ENCODE measurements around the gene PRAMEF18.
"Not testable (repeated sequence)": the region's sequence is repeated elsewhere in the genome, so short reads cannot be mapped to it uniquely, and the experiment has no call there.

PRAMEF18 gene, protein sequence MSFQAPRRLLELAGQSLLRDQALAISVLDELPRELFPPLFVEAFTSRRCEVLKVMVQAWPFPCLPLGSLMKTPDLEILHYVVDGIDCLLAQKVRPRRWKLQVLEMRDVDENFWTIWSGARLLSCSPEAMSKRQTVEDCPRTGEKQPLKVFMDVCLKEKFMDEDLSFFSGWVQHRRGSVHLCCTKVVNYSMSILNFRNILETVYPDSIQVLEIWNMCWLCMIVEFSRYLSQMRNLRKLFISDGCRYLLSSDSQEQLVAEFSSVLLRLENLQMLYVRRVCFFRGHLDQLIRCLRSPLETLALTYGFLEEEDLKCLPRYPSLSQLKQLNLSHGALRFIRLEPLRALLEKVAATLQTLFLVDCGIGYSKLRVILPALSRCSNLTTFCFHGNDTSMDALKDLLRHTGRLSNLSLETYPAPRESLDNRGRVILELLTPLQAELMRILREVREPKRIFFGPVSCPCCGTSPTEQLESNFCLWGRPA

DNA sequence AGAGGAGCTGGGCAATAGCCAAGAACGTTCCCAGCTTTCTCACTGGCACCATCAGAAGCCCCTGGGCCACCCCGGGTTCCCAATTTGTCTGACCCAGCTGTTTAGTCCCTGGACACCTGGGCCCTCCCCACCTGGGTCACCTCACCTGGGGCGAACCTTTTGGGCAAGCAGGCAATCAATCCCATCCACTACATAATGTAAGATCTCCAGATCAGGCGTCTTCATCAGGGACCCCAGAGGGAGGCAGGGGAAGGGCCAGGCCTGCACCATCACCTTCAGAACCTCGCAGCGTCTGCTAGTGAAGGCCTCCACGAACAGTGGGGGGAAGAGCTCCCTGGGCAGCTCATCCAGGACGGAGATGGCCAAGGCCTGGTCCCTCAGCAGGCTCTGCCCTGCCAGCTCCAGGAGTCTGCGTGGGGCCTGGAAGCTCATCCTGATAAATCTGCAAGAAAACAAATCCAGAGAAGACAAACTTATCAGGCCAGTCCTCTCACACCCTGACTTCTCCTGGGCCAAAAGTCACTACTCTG is at the start of gene PRAMEF18:
PRAMEF18 (minus strand) TSS at position 480 of the 530 bp plus-strand sequence; CDS start at position 432, 48 bp downstream.
- not testable (repeated sequence) for DNase-seq (ENCODE audit: low read depth)

DNA sequence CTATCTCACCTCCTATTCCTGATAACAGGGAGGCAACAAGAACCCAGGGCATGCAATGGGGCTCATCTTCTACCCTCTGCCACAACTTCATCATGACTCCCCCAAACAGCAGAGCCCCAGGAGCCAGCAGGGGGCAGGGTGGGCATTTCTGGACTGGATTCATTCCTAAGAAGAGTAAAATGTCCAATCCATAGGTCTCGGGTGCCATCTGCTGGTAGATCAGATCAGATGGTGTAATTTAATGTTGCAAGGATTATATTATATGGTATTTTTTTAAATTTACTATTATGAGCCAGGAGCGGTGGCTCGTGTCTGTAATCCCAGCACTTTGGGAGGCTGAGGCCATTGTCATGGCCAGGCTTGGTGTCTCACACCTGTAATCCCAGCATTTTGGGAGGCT is 39.2 kb upstream of the PRAMEF18 start:
- not testable (repeated sequence) for DNase-seq (ENCODE audit: low read depth)

DNA sequence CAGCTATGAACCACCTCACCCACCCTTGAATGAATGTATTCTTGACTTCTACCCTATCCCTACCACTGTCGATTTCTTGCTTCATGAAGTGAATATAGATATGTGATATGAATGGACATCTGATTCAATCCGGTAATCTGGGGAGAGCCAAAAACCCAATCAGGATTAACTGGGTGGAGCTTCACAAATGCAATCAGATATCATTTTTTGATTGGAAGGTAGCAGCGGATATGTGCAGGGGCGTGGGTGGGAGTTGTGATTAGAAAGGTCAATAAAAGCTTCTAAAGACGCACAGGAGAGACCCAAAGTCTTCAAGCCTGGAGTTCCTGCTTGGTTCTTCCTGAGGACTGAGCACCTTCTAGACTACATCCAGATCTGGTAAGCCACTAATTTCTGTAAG is 27.9 kb upstream of the PRAMEF18 start, which contains the start of gene PRAMEF5:
PRAMEF5 (plus strand) TSS at position 301 of the 400 bp plus-strand sequence. CDS start 5,071 bp downstream, outside the sequence.
- not testable (repeated sequence) for DNase-seq (ENCODE audit: low read depth)

DNA sequence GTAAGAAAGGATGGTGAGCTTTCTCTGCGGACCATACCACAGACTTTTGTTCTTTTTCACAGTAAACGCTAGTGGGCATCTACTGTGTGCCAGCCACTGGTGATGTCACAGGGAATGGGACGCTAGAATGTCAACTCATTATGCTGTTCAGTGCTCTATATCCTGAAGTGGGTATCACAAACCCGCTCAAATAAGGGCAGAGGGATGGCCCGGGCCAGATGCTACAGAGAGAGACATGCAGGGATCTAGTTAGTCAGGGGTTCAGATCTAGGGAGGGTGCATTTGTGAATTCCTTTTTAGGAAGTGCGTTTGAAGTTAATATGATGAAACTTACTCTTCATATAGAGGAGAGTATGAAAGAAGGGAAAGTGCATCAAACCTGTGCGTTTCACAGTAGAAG is 21.2 kb upstream of the PRAMEF18 start:
- not testable (repeated sequence) for DNase-seq (ENCODE audit: low read depth)

DNA sequence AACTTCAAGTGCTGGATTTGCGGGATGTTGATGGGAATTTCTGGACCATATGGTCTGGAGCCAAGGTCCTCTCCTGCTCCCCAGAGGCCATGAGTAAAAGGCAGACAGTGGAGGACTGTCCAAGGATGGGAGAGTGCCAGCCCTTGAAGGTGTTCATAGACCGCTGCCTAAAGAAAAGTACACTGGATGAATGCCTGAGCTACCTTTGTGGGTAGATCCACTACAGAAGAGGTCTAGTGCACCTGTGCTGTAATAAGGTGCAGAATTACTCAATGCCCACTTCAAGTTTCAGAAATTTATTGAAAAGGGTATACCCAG is 20.6 kb upstream of the PRAMEF18 start:
- DNase-seq (ENCODE audit: low read depth) = not testable (repeated sequence)

DNA sequence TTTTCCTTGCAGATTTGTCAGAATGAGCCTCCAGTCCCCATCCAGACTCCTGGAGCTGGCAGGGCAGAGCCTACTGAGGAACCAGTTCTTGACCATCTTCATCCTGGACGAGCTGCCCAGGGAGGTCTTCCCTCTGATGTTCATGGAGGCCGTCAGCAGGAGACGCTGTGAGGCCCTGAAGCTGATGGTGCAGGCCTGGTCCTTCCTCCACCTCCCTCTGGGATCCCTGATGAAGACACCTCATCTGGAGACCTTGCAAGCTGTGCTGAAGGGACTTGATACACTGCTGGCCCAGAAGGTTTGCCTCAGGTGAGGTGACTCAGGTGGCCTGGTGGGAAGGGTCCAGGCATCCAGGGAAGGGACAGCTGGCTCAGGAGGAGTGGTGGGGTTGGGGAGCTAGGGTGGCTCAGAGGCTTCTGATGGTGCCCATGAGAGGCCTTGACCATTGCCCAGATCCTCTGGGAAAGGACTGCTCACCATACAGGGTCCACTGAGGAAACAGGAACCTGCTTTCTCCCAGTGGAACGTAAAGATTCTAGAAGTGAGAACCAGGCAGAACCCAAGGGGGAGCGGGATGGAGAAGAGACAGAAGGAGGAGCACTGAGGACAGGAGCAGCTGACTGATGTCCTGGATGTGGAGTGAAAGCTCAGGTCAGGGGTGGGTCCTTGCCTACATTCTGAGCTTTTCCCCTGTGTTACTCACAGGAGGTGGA is 20.0 kb upstream of the PRAMEF18 start:
- DNase-seq (ENCODE audit: low read depth) = not testable (repeated sequence)

DNA sequence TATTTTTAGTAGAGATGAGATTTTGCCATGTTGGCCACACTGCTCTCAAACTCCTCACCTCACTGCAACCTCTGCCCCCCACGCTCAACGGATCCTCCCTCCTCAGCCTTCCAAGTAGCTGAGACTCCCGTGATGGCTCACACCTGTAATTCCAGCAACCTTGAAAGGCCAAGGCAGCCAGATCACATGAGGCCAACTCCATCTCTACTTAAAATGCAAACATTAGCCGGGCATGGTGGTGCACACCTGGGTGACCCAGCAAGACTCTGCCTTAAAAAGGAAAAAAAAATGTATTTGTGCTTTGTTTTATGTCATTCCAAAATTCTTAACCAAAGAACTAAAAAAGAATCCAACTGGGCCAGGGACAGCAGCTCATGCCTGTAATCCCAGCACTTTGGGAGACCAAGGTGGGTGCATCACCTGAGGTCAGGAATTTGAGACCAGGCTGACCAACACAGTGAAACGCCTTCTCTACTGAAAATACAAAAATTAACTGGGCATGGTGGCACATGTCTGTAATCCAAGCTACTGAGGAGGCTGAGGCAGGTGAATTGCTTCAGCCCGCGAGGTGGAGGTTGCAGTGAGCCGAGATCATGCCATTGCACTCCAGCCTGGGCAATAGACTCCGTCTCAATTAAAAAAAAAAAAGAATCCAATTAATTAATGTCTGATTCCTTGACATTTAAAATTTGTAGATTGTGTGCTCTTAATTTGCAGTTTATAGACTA is 17.7 kb upstream of the PRAMEF18 start:
- DNase-seq (ENCODE audit: low read depth) = not testable (repeated sequence)

DNA sequence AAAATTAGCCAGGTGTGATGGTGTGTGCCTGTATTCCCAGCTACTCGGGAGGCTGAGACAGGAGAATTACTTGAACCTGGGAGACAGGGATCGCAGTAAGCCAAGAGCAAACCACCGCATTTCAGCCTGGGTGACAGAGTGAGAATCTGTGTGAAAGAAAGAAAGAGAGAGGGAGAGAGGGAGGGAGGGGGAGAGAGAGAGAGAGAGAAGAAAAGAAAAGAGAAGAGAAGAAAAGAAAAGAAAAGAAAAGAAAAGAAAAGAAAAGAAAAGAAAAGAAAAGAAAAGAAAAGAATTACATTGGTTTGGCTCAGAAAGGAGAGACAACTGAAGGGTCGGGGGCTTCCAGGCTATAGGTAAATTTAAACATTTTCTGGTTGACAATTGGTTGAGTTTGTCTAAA is 13.7 kb upstream of the PRAMEF18 start:
- DNase-seq (ENCODE audit: low read depth) = not testable (repeated sequence)

DNA sequence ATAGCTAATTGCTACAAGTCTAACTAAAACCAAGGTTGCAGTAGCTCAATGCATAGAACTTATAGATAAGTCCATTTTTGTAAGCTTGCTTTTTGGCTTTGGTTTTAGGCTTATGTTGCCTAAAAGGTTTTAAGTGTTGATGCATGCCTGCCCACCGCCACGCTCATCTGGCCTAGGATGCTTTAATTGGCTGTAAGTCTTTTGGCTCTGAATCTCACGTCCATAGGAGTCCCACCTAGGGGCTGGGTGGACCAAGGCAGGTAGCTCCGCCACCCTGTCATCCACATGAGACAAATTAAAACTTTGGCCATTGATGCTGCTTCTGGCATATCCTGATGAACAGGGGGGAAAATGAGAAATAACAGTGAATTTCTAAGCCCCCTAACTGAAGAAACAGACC is 11.6 kb upstream of the PRAMEF18 start:
- not testable (repeated sequence) for DNase-seq (ENCODE audit: low read depth)

DNA sequence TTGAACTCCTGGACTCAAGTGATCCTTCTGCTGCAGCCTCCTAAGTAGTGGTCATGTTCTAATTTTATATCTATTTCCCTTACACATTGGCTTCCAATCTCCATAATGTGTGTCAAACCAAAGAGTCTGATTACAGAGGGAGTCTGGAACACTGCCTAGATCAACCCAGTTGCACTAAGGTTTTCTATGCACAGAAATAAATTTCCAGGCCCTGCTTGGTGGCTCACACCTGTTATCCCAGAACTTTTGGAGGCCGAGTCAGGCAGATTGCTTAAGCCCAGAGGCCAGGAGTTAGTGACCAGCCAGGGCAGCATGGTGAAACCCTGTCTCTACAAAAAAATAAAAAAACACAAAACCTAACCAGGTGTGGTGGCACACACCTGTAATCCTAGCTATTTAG is 8.1 kb upstream of the PRAMEF18 start:
- not testable (repeated sequence) for DNase-seq (ENCODE audit: low read depth)

DNA sequence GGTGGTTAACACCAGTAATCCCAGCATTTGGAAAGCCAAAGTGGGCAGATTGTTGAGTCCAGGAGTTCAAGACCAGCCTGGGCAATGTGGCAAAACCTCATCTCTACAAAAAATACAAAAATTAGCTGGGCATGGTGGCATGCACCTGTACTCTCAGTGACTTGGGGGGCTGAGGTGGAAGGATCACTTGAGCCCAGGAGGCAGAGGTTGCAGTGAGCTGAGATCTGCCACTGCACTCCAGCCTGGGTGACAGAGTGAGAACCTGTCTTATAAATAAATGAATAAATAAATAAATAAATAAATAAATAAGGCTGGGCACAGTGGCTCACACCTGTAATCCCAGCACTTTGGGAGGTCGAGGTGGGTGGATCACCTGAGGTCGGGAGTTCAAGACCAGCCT is 6.1 kb upstream of the PRAMEF18 start:
- DNase-seq (ENCODE audit: low read depth) = not testable (repeated sequence)

DNA sequence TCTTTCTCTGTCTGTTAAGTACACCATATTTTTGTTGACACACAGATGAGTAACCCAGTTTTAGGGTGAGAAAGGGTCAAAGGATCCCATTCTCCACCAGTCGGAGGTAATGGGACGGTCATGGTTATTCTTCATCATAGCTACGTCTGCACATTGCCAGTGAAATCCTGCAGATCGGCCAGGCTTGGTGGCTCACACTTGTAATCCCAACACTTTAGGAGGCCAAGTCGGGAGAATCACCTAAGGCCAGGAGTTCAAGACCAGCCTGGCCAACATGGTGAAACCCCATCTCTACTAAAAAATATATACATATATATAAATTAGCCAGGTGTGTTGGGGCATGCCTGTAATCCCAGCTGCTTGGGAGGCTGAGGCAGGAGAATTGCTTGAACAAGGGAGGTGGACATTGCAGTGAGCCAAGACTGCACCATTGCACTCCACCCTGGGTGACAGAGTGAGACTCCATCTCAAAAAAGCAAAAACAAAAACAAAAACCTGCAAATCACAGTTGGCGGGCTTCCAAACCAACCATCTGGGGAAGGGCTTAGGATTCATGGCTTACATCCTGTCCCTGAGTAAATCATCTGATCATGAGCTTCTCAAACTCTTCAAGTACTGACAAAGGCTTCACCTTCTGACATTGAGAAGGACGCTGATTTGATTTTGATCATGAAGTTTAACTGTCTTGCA is 5.3 kb upstream of the PRAMEF18 start:
- DNase-seq (ENCODE audit: low read depth) = not testable (repeated sequence)

DNA sequence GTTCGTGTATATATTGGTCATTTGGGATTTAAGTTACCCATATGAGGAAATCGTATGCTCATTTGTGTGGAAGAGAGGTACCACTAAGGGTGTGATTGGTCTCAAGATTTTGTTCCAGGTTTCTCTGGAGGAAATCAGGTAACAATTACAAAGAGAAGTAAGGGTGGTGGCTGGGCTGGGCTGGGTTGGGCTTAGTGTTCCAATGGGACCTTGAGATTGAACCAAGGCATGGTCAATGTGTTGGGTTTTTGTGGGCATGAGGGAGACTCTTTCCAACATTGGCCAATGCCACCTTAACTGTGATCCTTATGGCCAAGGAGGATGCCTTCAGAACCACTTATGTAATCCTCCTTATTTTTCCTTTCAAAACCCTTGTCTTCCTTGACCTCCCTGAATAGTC is 4.6 kb upstream of the PRAMEF18 start:
- DNase-seq (ENCODE audit: low read depth) = not testable (repeated sequence)

DNA sequence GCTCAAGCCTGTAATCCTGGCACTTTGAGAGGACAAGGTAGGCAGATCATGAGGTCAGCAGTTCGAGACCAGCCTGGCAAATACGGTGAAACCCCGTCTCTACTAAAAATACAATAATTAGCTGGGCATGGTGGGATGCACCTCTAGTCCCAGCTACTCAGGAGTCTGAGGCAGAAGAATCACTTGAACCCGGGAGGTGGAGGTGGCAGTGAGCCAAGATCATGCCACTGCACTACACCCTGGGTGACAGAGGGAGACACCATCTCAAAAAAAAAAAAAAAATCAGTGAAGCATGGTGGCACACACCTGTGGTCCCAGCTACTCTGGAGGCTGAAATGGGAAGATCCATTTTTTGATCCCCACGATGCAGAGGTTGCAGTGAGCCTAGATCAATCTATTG is 4.1 kb upstream of the PRAMEF18 start:
- DNase-seq (ENCODE audit: low read depth) = not testable (repeated sequence)

DNA sequence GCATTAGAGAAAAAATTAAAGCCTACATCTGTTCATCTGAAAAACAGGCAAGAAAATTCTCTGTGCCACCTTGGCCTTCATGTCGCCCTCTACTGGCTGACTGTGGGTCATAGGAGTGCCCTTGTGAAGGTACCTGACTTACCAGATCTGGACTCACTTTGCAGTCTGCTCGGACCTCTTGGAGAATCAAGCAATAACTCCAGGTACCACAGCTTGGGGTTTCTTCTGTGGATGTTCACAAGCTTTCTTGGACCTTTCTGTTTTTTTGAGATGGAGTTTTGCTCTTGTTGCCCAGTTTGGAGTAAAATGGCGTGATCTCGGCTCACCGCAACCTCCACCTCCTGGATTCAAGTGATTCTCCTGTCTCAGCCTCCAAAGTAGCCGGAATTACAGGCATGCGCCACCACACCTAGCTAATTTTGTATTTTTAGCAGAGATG is 2.4 kb upstream of the PRAMEF18 start:
- peak; percentile 25 for DNase-seq (ENCODE audit: low read depth)

DNA sequence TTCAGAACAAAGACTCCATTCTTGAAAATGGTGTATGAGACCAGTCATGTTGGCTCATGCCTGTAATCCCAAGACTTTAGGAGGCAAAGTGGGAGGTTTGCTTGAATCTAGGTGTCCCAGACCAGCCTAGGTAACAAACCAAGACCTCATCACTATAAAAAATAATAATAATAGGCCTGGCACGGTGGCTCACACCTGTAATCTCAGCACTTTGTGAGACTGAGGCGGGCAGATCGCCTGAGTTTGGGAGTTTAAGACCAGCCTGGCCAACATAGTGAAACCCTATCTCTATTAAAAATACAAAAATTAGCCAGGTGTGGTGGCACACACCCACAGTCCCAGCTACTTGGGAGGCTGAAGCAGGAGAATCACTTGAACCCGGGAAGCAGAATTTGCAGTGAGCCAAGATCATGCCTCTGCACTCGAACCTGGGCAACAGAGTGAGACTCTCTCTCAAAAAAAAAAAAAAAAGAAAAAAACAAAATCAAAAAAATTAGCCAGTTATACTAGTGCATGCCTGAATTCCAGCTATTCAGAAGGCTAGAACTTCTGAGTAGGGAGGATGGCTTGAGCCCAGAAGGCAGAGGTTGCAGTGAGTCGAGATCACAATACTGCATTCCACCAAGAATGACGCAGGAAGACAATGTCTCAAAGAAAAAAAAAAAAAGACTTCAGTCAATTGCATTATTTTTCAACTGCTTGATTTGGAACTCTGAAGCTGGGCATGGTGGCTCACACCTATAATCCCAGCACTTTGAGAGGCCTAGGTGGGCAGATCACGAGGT is 1.5 kb upstream of the PRAMEF18 start:
- DNase-seq (ENCODE audit: low read depth) = not testable (repeated sequence)

DNA sequence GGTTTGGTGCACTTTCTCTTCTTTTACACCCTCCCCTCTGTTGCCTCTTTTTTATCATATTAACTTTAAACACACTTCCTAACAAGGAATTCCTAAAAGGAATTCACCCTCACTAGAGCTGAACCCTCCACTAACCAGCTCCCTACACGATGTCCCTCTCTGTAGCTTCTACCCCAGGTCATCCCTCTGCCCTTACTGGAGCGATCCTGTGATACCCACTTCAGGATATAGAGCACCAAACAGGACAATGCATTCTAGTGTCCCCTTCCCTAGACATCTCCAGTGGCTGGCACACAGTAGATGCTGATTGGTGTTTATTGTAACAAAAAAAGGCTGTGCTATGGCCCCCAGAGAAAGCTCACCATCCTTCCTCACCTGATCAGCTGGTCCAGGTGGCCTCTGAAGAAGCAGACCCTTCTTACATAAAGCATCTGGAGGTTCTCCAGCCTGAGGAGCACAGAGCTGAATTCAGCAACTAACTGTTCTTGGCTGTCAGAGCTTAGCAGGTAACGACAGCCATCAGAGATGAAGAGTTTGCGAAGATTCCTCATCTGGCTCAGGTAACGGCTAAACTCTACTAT is 1.4 kb downstream of the PRAMEF18 start:
- no peak for DNase-seq (ENCODE audit: low read depth)

DNA sequence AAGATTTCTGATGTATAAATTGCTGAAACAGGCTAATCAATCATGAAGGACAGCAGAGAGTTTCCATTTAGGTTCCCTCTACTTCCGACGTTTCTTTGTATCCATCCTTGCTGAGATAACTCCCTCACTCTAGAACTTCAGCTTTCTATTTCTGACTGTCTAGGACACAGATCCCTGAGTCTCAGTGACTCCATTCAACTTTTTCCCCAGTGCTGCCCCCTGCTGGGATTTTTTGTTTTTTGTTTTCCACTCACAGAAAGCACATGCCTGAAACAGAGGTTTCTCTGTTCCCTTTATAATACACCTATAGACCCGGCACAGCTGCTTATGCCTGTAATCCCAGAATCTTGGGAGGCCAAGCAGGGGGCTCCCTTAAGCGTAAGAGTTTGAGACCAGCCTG is 3.2 kb downstream of the PRAMEF18 start:
- not testable (repeated sequence) for DNase-seq (ENCODE audit: low read depth)

DNA sequence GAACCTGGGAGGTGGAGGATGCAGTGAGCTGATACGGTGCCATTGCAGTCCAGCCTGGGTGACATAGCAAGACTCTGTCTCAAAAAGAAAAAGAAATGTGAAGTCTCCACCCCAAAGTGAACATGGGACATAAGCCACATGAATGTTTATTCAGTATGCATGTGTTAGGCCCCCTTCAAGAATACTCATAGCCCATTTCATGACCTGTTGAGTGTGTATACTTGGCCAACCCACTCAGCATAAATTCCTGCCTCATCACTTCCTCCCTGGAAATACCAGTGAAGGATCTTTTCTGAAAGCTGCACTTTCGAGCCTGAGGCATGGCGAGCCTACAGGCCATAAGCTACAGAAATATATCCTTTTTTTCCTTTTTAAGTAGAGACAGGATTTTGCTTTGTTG is 6.8 kb downstream of the PRAMEF18 start:
- not testable (repeated sequence) for DNase-seq (ENCODE audit: low read depth)

DNA sequence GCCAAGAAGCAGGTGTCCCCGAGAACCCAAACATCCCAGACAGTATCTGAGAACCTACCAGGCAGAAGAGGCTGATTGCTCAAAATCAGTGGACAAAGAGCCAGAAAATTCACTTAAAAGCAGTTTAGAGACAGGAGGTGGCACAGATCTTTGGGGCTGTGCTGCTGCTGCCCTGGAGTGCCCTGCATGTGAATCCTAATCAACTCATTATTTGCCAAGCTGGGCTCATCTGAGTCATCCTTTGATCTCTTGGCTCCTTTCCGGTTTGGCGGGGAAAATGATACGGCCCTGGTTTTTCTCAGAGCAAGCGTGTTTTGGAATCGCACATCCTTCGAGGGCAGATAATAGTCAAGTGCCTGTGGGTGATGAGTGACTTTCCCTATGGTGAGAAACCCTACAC is 9.3 kb downstream of the PRAMEF18 start:
- not testable (repeated sequence) for DNase-seq (ENCODE audit: low read depth)
